ES-I3 (cell line): Measurements from ENCODE around the gene RYR2.

ENCODE experiments used
- H3K36me3 ChIP-seq: 2 replicates; pipeline ENCODE4 v1.6.1; 2013; ENCODE audit warnings: mild to moderate bottlenecking, low read length, control low read depth, moderate library complexity; ENCODE audit not compliant: insufficient read depth
- H3K4me1 ChIP-seq: 2 replicates; pipeline ENCODE4 v1.6.1; 2013; ENCODE audit warnings: mild to moderate bottlenecking, control low read depth, low read length; ENCODE audit not compliant: insufficient read depth
- H3K9ac ChIP-seq: 2 replicates; pipeline ENCODE4 v1.6.1; 2013; ENCODE audit warnings: low read depth, mild to moderate bottlenecking, low read length, moderate library complexity
- H3K9me3 ChIP-seq: 2 replicates; pipeline ENCODE4 v1.6.1; 2013; ENCODE audit warnings: mild to moderate bottlenecking, low read length, moderate library complexity; ENCODE audit not compliant: control insufficient read depth, insufficient read depth

Gene RYR2

DNA sequence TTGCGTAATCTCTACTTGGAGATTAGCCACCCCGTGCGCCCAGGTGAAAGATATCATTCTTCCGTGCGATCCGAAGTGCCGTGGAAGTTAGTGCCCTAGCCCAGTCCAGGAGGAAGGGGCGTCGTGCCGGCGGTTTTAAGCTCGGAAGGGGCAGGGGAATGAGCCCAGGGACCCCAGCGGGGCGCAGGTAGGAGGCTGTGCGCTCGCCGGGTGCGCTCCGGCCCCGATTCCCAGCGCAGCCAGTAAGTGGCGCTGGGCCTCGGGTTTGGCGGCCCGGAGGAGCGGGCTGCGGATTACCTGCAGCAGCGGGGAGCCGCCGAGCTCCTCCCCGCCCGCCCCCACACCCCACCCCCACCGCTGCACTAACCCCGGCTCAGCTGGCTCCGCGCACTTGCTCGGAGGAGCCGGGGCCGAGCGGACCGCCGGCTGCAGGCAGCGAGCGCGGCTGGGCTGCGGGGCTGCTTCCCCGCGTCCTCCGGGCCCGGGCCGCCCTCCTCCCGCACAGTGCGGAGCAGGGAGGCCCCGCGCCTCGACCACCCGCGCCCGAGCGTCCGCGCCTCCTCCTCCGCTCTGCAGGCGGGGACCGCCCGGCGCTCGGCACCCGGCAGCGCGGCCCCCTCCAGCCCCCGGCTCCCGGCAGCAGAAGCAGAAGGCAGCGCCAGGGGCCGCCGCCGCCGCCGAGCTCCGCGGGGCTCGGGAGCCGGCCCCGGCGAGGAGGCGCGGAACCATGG lies at the start of gene RYR2:
RYR2 (plus strand) TSS at position 390 of the 731 bp plus-strand sequence; CDS start at position 728, 338 bp downstream.
- Histone ChIP-seq H3K9ac (peak within 1 kb of the TSS; percentile 60; the same call in 1 of the 2 replicates), H3K9me3 (no peaks in the 10 kb centered on the region), H3K36me3 (no peaks in the 10 kb centered on the region), H3K4me1 (peaks cover 20% of the 10 kb centered on the region)

GRCh38 chr1:236992449-236992848 lies 49.5 kb upstream of the RYR2 start:
- Histone ChIP-seq H3K9ac (no peak overlapping the region), H3K9me3 (peaks cover 5% of the 10 kb centered on the region; the same call in 1 of the 2 replicates), H3K4me1 (peaks cover under 1% of the 10 kb centered on the region), H3K36me3 (no peaks in the 10 kb centered on the region)

DNA sequence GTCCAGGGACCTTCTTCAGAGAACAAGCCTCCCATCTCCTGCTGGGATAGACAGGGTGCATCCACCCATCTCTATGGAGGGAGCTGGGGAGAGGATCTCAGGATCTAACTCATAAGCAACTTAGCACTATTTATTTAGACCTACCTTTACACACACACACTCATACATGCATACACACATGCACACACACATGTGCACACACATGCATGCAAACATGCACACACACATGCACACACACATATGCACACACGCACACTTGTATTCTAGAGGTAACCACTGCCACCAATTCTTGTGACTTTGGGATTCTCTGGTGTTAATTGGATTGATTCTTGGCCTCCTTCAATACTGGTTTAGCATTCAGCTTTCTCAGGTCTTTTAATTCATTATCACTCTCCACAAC lies 47.5 kb upstream of the RYR2 start:
- Histone ChIP-seq H3K4me1 (peaks cover 11% of the 10 kb centered on the region), H3K9ac (no peak overlapping the region), H3K36me3 (no peaks in the 10 kb centered on the region), H3K9me3 (peaks cover under 1% of the 10 kb centered on the region; the same call in 1 of the 2 replicates)

DNA sequence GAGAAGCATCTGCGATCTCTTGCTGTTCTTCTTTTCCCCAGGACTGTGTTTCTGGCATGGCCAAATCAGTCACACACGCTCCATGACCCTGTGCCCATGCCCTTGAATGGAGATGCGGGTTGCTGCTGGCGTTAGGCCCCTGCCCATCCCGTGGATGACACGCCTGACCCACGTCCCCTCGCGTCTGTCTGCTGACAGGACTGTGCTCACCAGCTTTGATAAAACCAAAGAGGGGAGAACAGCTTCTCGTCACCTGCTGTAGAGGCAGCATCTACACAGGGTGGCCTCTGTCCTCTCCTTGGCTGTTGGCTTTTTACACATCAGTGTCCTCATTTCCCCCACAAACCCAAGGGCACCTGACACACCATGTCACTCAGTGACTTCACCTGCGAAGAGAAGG lies 44.6 kb upstream of the RYR2 start:
- Histone ChIP-seq H3K4me1 (peaks cover 11% of the 10 kb centered on the region), H3K36me3 (no peaks in the 10 kb centered on the region), H3K9ac (no peak overlapping the region; the same call in 1 of the 2 replicates), H3K9me3 (no peaks in the 10 kb centered on the region; the same call in 1 of the 2 replicates)

- Histone ChIP-seq H3K9me3 (no peaks in the 10 kb centered on the region), H3K9ac (no peak overlapping the region), H3K36me3 (no peaks in the 10 kb centered on the region), H3K4me1 (peaks cover 11% of the 10 kb centered on the region)
Observed at GRCh38 chr1:236997882-236998281, 44.1 kb upstream of the RYR2 start.

- Histone ChIP-seq H3K9me3 (no peaks in the 10 kb centered on the region), H3K4me1 (peaks cover 11% of the 10 kb centered on the region), H3K36me3 (no peaks in the 10 kb centered on the region), H3K9ac (no peak overlapping the region)
Observed at GRCh38 chr1:236998546-236998945, 43.4 kb upstream of the RYR2 start.

DNA sequence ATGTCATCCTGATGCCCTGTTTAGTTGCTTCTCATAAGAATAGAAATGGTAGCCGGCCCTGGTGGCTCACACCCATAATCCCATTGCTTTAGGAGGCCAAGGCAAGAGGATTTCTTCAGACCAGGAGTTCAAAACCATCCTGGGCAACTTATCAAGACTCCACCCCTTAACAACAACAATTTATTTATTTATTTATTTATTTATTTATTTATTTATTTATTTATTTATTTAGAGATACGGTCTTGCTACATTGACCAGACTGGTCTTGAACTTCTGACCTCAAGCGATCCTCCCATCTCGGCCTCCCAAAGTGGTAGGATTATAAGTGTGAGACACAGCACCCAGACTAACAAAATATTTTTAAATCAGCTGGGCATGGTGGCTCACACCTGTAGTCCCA lies 41.8 kb upstream of the RYR2 start:
- Histone ChIP-seq H3K4me1 (peaks cover 11% of the 10 kb centered on the region), H3K36me3 (no peaks in the 10 kb centered on the region), H3K9me3 (no peaks in the 10 kb centered on the region), H3K9ac (no peak overlapping the region)

DNA sequence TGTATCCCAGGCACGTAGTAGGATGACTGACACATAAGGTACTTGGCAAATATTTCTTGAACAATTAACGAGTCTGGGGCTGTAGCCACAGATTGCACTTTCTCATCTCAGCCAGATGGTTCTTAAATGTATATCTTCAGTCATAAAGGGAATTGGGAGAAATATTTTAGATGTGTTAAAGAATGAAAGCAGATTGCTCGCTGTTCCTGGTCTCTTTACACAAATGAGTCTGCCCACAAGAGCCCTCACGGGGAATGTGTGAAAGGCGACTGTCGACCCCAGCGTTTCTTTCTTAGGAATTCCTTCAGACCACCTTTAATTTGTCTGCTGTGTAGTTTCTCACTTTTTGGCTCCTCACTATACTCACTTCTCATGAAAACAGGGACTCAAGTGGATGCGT lies 38.5 kb upstream of the RYR2 start:
- H3K4me1 ChIP-seq = 0 out of 2 replicates have a peak, but pooled peaks cover under 1% of the 10 kb centered on the region

DNA sequence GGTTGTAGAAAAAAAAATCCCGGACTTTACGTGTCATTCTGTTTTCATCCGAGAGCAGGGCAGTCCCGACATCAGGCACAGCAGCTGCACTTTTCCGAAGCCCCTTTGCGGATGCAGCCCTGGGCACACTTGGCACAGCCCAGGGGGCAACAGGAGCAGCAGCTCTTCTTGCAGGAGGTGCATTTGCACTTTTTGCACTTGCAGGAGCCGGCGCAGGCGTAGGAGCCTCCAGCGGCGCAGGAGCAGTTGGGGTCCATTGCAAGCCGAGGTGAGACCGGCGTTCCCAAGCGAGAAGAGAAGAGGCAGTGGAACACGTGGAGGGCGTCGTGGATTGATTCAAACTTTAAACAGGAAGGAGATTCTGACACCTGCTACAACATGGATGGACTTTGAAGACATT lies 37.9 kb upstream of the RYR2 start, which contains the start of gene MT1HL1:
MT1HL1 (minus strand) TSS at position 326 of the 400 bp plus-strand sequence; CDS start at position 257, 69 bp downstream.
- H3K9me3 ChIP-seq = no peaks in the 10 kb centered on the region
- no peaks in the 10 kb centered on the region for H3K4me1 ChIP-seq
- no peaks in the 10 kb centered on the region for H3K36me3 ChIP-seq
- H3K9ac ChIP-seq = no peak within 1 kb of the TSS

More for the DNA sequence above, 38.5 kb upstream of the RYR2 start:
- Histone ChIP-seq H3K36me3 (no peaks in the 10 kb centered on the region), H3K9ac (no peak overlapping the region), H3K9me3 (no peaks in the 10 kb centered on the region)

DNA sequence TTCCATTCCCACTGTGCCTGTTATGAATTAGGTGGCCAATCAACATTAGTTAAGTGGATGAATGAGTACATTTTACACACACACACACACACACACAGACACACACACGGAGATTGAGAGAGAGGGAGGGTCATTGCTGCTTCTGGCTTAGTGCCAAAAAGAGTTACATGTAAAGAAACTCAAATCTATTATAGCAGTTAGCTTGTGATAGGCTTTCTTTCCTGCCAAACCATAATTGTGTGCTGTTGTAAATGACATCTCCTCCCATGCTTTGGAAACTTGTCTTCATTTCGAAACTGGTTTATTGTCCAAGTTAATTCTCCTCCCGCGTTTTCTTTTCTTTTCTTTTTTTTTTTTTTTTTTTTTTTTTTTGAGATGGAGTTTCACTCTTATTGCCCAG lies 36.3 kb upstream of the RYR2 start:
- H3K36me3 ChIP-seq = no peaks in the 10 kb centered on the region
- no peak overlapping the region for H3K9ac ChIP-seq
- H3K4me1 ChIP-seq = peaks cover 7% of the 10 kb centered on the region; the same call in 1 of the 2 replicates
- H3K9me3 ChIP-seq = no peaks in the 10 kb centered on the region

- peaks cover 7% of the 10 kb centered on the region; the same call in 1 of the 2 replicates for H3K4me1 ChIP-seq
- H3K9me3 ChIP-seq = no peaks in the 10 kb centered on the region
- H3K9ac ChIP-seq = no peak overlapping the region
- no peaks in the 10 kb centered on the region for H3K36me3 ChIP-seq
Observed at GRCh38 chr1:237007147-237007881, 34.7 kb upstream of the RYR2 start.

DNA sequence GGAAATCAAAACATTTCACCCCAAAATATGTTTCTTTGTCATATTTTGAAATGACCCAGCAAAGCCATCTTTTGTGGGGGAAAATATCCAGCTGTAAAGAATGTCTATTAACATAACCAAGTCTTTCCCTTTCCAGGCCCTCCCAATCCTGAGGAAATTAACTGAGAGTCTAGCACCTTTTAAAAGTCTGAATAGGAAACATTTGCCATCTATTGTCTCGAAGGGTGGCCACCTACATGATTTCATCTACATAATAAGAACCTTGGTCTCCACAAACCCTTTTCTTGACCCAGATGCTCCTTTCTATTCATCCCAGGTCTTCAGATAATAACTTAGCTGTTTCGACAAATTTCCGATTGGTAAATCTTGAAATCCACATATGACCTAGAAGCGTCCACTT lies 32.4 kb upstream of the RYR2 start:
- Histone ChIP-seq H3K9ac (no peak overlapping the region), H3K4me1 (peaks cover 7% of the 10 kb centered on the region; the same call in 1 of the 2 replicates), H3K9me3 (no peaks in the 10 kb centered on the region), H3K36me3 (no peaks in the 10 kb centered on the region)

GRCh38 chr1:237011432-237011831 lies 30.6 kb upstream of the RYR2 start:
- Histone ChIP-seq H3K36me3 (no peaks in the 10 kb centered on the region), H3K9me3 (no peaks in the 10 kb centered on the region), H3K9ac (no peak overlapping the region)

GRCh38 chr1:237012361-237012760 lies 29.6 kb upstream of the RYR2 start:
- Histone ChIP-seq H3K9me3 (no peaks in the 10 kb centered on the region), H3K9ac (no peak overlapping the region), H3K36me3 (no peaks in the 10 kb centered on the region), H3K4me1 (peaks cover 17% of the 10 kb centered on the region)

More at GRCh38 chr1:237011432-237011831, 30.6 kb upstream of the RYR2 start:
- peaks cover 8% of the 10 kb centered on the region for H3K4me1 ChIP-seq
